GM12872 (cell line): Measurements from ENCODE around the gene BTNL9.
A peak's percentile ranks its signal among the peaks of the same experiment; 100 is the strongest.

Experiments
- CTCF ChIP-seq: IDR thresholded peaks from 3 replicates; pipeline ENCODE4 v1.5.1; 2011; ENCODE audit warnings: low read depth, mild to moderate bottlenecking, low read length, moderate library complexity; ENCODE audit not compliant: insufficient read depth

The BTNL9 gene

DNA sequence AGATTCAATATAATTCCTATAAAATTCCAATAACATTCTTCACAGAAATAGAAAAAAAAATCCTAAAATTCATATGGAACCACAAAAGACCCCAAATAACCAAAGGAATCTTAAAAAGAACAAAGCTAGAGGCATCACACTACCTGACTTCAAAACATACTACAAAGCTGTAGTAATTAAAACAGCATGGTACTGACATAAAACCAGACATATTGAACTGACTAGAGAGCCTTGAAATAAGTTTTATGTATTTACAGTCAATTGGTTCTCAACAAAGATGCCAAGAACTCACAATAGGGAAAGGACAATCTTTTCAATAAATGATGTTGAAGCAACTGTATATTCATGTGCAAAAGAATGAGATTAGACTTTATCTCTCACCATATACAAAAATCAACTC is 36.9 kb downstream of the BTNL9 start:
- TF ChIP-seq CTCF = no peak

DNA sequence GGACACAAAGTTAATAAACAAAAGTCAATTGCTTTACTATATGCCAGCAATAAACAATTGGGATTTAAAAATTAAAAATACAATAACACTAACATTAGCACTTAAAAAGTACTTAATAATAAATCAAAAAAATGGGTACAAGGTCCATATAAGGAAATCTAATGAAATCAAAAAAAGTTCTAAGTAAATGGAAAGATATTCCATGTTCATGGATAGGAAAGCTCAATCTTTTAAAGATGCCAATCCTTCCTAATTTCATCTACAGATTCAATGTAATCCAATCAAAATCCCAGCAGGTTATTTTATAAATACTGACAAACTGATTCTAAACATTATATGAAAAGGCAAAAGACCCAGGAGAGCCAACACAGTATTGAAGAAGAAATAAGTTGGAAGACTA is 41.9 kb downstream of the BTNL9 start:
- TF ChIP-seq CTCF = no peak

DNA sequence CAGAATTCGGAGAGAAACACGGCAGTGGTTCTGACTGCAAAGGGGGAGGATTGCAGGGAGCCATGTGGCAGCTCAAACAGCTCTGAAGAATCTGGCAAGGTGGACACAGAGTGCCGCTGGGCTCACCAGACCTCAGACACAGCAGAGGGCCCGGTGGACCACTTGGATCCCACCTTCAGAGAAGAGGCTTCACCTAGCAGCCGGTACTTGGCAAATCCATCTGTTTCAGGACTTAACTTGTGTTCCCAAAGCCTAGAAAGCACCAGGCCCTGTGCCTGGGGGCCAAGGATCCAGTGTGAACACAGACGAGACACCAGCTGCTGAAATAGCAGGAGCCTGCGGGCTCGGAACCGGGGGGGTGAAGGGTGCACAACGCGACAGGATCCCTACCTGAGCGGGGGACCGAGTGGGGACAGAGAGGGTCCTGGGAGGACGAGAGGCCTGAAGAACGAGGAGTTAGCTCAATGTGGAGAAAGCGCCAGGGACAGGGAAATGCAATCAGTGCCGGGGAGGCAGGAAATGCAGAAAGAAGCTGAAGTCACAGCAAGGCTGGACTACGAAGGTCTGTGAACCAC is 44.6 kb downstream of the BTNL9 start:
- no peak for TF ChIP-seq CTCF

- no peak for TF ChIP-seq CTCF
Observed at GRCh38 chr5:181086026-181086883, 46.2 kb downstream of the BTNL9 start.

GRCh38 chr5:181086884-181087205 is 46.8 kb downstream of the BTNL9 start:
- no peak for TF ChIP-seq CTCF

DNA sequence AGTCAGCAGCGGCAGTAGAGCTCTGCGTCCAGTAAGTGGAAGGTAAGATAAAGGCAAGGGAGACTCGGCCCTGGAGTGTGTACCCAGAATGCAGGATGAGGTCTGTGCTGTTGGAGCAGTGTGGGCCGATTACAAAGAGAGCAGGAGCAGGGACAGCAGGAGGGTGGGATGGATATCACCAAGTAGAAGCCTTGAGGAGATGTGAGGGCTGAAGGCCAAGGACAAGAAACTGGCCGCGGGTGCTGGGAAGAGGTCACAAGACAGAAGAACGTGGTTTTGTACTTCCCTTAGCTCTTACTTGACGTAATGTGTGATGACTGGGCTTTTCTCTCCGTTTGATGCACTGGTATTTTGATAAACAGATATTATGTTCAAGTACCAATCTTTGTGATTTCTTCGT is 47.2 kb downstream of the BTNL9 start:
- no peak for TF ChIP-seq CTCF

GRCh38 chr5:181088289-181088688 is 48.2 kb downstream of the BTNL9 start:
- TF ChIP-seq CTCF = peak; percentile 49
